Muscle of leg (tissue), 11 donors: ENCODE results near the gene BRCA1. TPM values are rescaled to one million over a fixed set of nuclear protein-coding genes. Genes with fewer than 3 reads are reported as not detected.

Source experiments
- DNase-seq: peaks from one replicate; pipeline ENCODE4 v3.0.0; 2013
- H3K27ac ChIP-seq: one replicate; pipeline ENCODE4 v1.5.1; 2013; ENCODE audit warnings: mild to moderate bottlenecking, low read length, control low read depth
- H3K27me3 ChIP-seq: one replicate; pipeline ENCODE4 v1.6.1; 2013; ENCODE audit warnings: low read length; ENCODE audit not compliant: control insufficient read depth, insufficient read depth
- H3K36me3 ChIP-seq: one replicate; pipeline ENCODE4 v1.6.1; 2013; ENCODE audit warnings: low read length; ENCODE audit not compliant: control insufficient read depth, insufficient read depth
- H3K4me1 ChIP-seq: one replicate; pipeline ENCODE4 v1.6.1; 2013; ENCODE audit warnings: low read length; ENCODE audit not compliant: control insufficient read depth, insufficient read depth
- H3K4me3 ChIP-seq: one replicate; pipeline ENCODE4 v1.5.1; 2013; ENCODE audit warnings: low read length, control low read depth
- H3K9me3 ChIP-seq: replicated peaks from 2 replicates; pipeline ENCODE4 v1.6.1; 2013; ENCODE audit warnings: low read depth, low read length; ENCODE audit not compliant: control insufficient read depth
- WGBS: methylation state at CpG from one replicate; pipeline ENCODE4 v1.1.5; 2013; ENCODE audit warnings: missing lambda C conversion rate; ENCODE audit not compliant: insufficient coverage; 5-methylcytosine and 5-hydroxymethylcytosine counted together
- polyA plus RNA-seq, 8 donors: library from polyadenylated mRNA; unstranded; fragments of 120-200 nt; gene quantifications; one replicate each; pipeline versions ENCODE4 v1.2.1 to v1.2.3, GENCODE V29; 2013; ENCODE audit warnings: inconsistent platforms in 1 of 8, low replicate concordance in 1 of 8; ENCODE audit not compliant: insufficient read length in 8 of 8, insufficient read depth in 1 of 8
- total RNA-seq: library from RNA; stranded (reverse); fragments of 120-200 nt; gene quantifications from one replicate; pipeline ENCODE4 v1.2.4, GENCODE V29; 2013

The BRCA1 gene
- total and polyA plus RNA-seq, 9 donors, result 8.1 to 12.3 (median 9.1) TPM

- Histone ChIP-seq H3K4me1 (peaks cover 46% of the 10 kb centered on the region), H3K27ac (no peak overlapping the region), H3K27me3 (no peaks in the 10 kb centered on the region), H3K9me3 (no peaks in the 10 kb centered on the region), H3K36me3 (peaks cover 52% of the 10 kb centered on the region), H3K4me3 (no peak overlapping the region)
- 55% methylated on average over 16 of the region's 19 CpGs for WGBS
- no peak for DNase-seq
Observed at GRCh38 chr17:43018008-43018853, 106.9 kb downstream of the BRCA1 start.

- WGBS, result 88% methylated on average over 6 of the region's 7 CpGs
- no peak for DNase-seq
- H3K36me3 ChIP-seq, result peaks cover 64% of the 10 kb centered on the region
- H3K4me3 ChIP-seq, result no peak overlapping the region
- no peak overlapping the region for H3K27ac ChIP-seq
- no peaks in the 10 kb centered on the region for H3K27me3 ChIP-seq
- H3K9me3 ChIP-seq, result no peaks in the 10 kb centered on the region
- H3K4me1 ChIP-seq, result peaks cover 43% of the 10 kb centered on the region
Observed at GRCh38 chr17:43016216-43016615, 108.9 kb downstream of the BRCA1 start.

- WGBS, result 44% methylated on average over 3 of the region's 9 CpGs
- Histone ChIP-seq H3K36me3 (peaks cover 64% of the 10 kb centered on the region), H3K4me3 (no peak overlapping the region), H3K27ac (peak overlapping the region; percentile 72), H3K4me1 (peaks cover 38% of the 10 kb centered on the region), H3K27me3 (no peaks in the 10 kb centered on the region), H3K9me3 (no peaks in the 10 kb centered on the region)
- no peak for DNase-seq
Observed at GRCh38 chr17:43015579-43015978, 109.6 kb downstream of the BRCA1 start.

- peaks cover 32% of the 10 kb centered on the region for H3K4me1 ChIP-seq
- peaks cover 61% of the 10 kb centered on the region for H3K36me3 ChIP-seq
- H3K27me3 ChIP-seq, result no peaks in the 10 kb centered on the region
- 50% methylated on average over 1 of the region's 8 CpGs for WGBS
- peak; percentile 35 for DNase-seq
- H3K9me3 ChIP-seq, result no peaks in the 10 kb centered on the region
- H3K27ac ChIP-seq, result peak overlapping the region; percentile 72
- no peak overlapping the region for H3K4me3 ChIP-seq
Observed at GRCh38 chr17:43014649-43015542, 110.3 kb downstream of the BRCA1 start.

GRCh38 chr17:43014020-43014648, 111.0 kb downstream of the BRCA1 start:
- DNase-seq, result no peak
- no peaks in the 10 kb centered on the region for H3K9me3 ChIP-seq
- H3K27me3 ChIP-seq, result no peaks in the 10 kb centered on the region
- no peak overlapping the region for H3K4me3 ChIP-seq
- H3K27ac ChIP-seq, result peak overlapping the region; percentile 72
- H3K4me1 ChIP-seq, result peaks cover 24% of the 10 kb centered on the region
- peaks cover 58% of the 10 kb centered on the region for H3K36me3 ChIP-seq
- WGBS, result 78% methylated on average over 8 of the region's 12 CpGs

GRCh38 chr17:43013296-43013695, 111.9 kb downstream of the BRCA1 start:
- H3K27ac ChIP-seq, result no peak overlapping the region
- DNase-seq, result no peak
- H3K27me3 ChIP-seq, result no peaks in the 10 kb centered on the region
- no peaks in the 10 kb centered on the region for H3K9me3 ChIP-seq
- 78% methylated on average over 8 of the region's 8 CpGs for WGBS
- H3K4me3 ChIP-seq, result no peak overlapping the region
- peaks cover 58% of the 10 kb centered on the region for H3K36me3 ChIP-seq
- peaks cover 22% of the 10 kb centered on the region for H3K4me1 ChIP-seq

- no peak overlapping the region for H3K4me3 ChIP-seq
- H3K4me1 ChIP-seq, result peaks cover 24% of the 10 kb centered on the region
- H3K27me3 ChIP-seq, result no peaks in the 10 kb centered on the region
- no peaks in the 10 kb centered on the region for H3K9me3 ChIP-seq
- no peak for DNase-seq
- WGBS, result 72% methylated on average over 11 of the region's 15 CpGs
- peaks cover 46% of the 10 kb centered on the region for H3K36me3 ChIP-seq
- H3K27ac ChIP-seq, result no peak overlapping the region
Observed at GRCh38 chr17:43011728-43012472, 113.3 kb downstream of the BRCA1 start.

GRCh38 chr17:43010667-43011308, 114.4 kb downstream of the BRCA1 start:
- no peak overlapping the region for H3K27ac ChIP-seq
- H3K27me3 ChIP-seq, result no peaks in the 10 kb centered on the region
- H3K9me3 ChIP-seq, result no peaks in the 10 kb centered on the region
- no peak for DNase-seq
- H3K36me3 ChIP-seq, result peaks cover 36% of the 10 kb centered on the region
- WGBS, result 90% methylated on average over 2 of the region's 5 CpGs
- H3K4me3 ChIP-seq, result no peak overlapping the region
- H3K4me1 ChIP-seq, result peaks cover 22% of the 10 kb centered on the region
